ENCODE data around the gene CHERP.

The CHERP gene

GRCh38 chr19:16542910-16543472 is 754 bp upstream of the CHERP start:
- DNase-seq: peak in 1 of 3 experiments; percentile 24

GRCh38 chr19:16541526-16542044 is 652 bp downstream of the CHERP start:
- peak in 2 of 3 experiments; percentile 31 to 36 for DNase-seq

GRCh38 chr19:16540948-16541347 is 1.3 kb downstream of the CHERP start:
- no peak for DNase-seq

DNA sequence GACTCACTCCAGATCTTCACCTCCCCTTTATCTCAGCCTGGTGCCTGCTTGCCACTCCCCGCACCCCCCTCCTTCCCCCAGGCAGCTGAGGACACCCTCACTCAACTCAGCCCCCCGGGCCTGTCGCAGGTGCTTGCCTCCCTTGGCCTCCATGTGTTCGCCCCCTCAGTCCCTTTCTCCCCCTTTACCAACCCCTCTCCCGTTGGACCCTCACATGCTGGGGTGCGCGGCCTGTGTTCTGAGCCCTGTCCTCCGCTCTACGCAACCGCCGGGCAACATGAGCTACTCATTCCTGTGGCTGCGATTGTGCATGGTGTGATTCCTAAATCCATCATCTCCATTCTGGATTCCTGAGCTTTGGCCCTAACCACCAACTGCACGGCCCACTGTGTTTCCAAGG is 5.1 kb downstream of the CHERP start:
- DNase-seq: no peak

- DNase-seq: no peak
These were observed 6.1 kb downstream of the CHERP start for GRCh38 chr19:16536130-16536529.

DNA sequence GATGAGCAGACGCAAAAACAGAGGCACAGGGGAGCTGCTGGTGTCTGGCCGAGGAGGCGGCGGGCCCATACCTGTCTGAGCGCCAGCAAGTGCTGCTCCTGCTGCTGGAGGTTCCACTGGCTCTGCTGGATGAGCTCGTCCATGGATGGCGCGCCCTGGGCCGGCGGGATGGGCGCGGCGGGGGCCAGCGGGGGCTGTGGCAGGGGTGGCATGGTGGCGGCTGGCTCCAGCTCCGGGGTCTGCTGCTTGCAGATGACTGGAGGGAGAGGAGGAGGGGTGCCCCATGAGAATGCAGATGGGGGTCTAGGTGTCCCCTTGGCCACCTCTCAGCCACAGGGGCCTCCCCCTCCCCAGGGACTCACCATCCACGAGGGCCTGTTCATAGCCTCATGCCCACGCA is 6.9 kb downstream of the CHERP start:
- no peak for DNase-seq

- no peak for DNase-seq
These were observed 9.6 kb downstream of the CHERP start for GRCh38 chr19:16532440-16533234.

GRCh38 chr19:16531380-16531669 is 10.9 kb downstream of the CHERP start:
- no peak for DNase-seq

GRCh38 chr19:16530540-16531379 is 11.5 kb downstream of the CHERP start:
- no peak for DNase-seq

DNA sequence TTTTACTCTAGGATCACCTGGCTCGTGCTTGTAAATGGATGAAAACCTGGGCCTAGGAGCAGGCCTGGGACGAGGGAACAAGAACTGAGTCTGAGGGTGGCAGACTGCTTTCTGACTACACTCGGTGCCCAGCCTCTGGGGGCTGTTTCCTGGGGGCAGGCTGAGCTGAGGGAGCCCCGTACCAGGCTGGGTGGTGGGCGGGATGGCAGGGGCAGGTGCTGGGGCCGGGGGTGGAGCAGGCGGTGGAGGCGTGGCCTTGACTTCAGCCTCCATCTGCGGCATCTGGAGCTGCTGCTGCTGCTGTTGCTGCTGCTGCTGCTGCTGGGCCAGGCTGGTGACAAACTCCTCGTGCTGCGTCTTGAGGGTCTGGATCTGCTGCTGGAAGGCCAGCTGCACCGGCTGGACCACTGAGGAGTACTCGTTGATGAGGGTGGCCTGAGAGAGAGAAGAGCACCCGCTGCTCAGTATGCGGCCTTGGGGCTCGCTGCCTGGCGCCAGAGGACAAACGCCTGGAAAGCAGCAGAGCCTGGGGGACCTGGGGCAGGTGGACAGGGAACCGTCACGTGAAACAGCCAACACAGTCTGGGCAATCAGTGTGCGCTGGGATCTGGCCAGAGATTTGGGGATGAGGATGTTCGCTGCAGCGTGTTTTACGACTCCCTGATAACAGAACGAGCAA is 12.6 kb downstream of the CHERP start:
- DNase-seq: no peak

DNA sequence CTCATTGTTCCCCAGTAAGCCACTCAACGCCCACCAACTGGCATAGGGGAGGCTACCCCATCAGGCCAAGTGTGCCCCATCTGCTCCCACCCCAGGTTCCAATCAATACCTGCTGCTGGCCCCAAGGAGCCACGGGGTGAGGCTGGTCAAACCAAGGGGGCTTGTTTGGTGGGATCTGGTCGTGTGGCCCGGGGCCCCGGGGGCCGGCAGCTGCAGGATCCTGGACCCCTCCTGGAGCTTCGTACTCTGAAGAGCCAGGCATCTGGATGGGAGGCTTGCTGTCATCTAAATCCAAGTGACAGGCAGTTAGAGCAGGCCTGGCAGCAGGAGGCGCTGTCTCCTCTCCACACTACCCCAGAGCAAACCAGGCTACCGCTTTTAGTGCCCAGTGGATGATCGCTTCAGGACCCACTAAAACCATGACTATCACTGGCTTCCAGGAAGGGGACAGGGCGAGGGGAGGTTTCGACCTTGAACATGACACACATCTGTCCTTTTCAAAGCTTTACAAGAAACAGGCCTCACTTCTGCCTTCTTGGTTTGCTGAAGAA is 14.2 kb downstream of the CHERP start:
- no peak for DNase-seq

- no peak for DNase-seq
These were observed 14.8 kb downstream of the CHERP start for GRCh38 chr19:16527334-16527935.

DNA sequence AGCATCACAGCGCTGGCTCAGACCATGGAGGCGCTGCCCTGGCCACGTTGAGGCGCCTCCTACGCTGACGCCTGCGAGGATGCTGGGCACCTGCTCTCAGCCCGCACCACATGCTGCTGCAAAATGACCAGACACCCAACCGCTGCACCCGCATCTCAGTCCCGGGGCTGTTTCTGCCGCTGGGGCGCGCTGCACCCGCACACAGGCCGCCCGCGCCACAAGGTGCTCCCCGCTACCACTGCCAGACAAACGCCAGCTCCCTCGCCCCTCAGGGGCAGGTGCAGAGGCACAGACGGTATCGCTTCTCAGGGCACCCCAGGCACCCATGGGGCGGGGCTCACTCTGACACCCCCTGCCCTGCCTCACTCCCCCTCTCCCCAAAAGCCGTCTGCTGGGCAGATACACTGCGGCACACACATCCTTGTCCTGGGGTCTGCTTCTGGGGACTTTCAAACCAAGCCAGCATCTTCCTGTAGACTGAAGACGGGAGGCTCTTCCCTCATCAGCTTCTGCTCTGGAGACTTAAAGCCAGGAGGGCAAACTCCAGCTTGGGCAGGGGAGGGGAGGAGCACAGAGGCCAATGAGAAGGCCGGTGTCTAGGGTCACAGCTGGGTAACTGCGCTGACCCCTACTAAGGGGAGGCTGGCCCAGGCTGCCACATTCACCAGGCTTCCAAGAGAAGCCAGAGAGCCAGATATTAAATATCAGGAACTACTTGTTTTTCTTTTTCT is 16.3 kb downstream of the CHERP start:
- no peak for DNase-seq

- no peak for DNase-seq
These were observed 17.1 kb downstream of the CHERP start for GRCh38 chr19:16524991-16525734.

DNA sequence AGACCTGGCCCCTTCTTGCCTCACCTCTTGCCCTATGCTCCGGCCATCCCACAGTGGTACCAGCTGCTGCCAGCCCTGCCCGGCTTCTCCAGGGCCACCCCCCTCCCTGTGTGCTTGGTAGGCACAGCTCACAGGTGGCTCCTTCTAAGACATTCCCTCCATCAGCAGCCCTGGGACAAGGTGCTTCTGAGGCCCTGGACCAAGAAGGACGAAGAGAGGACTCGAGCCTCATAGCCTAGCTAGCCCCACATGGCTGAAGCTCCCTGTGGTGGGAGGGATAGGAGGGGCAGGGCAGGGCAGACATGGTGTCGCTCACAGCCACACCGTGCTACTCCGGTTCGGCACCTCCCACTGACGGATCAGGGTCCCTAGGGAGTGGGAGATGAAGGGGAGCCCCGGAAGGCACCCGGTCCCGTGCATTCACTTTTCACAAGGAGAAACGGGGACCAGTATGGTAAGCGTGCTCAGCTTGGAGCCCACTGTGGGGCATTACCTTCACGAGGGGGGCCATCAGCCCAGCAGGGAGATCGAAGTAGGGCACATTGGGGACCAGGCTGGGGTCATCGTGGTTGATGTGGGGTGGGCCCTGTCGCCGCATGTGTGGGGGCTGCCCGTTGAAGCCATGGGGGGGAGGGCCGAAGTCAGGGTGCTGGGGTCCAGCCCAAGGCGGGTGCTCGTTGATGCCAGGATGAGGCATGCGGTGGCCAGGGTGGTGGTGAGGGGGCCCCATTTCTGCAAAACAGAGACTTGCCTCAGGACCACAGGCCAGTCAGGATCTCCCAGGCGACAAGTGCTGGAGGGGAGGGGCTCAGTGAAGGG is 19.5 kb downstream of the CHERP start:
- no peak for DNase-seq

- DNase-seq: no peak
These were observed 20.4 kb downstream of the CHERP start for GRCh38 chr19:16521715-16522289.

DNA sequence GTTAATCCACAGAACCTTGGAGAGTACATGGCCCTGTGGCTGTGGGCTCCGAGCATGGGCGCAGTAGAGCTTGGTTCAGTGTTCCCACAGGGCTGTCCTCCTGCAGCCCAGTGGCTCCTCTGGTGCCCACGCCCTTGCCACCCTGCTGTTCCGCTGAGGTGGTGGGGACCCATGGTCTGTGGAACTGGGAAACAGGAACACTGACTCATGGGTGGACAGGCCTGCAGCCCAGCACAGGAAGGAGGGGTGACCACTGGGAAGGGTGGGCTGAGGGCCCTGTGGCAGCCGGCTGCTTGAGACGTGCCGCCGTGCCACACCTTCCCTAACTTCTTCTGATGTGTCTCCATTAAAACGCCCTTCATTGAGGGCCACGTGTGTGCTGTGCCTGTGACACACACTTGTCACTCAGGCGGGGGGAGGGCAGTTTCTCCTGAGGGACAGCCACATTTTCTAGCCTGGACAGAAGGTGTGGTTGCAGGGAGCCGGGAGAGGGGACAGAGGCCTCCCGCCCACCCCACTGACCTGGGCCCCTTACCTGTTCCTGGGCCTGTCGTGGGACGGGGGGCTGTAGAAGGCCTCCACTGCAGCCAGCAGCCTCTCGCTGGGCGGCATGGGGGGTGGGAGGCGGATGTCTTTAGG is 21.1 kb downstream of the CHERP start:
- no peak for DNase-seq

DNA sequence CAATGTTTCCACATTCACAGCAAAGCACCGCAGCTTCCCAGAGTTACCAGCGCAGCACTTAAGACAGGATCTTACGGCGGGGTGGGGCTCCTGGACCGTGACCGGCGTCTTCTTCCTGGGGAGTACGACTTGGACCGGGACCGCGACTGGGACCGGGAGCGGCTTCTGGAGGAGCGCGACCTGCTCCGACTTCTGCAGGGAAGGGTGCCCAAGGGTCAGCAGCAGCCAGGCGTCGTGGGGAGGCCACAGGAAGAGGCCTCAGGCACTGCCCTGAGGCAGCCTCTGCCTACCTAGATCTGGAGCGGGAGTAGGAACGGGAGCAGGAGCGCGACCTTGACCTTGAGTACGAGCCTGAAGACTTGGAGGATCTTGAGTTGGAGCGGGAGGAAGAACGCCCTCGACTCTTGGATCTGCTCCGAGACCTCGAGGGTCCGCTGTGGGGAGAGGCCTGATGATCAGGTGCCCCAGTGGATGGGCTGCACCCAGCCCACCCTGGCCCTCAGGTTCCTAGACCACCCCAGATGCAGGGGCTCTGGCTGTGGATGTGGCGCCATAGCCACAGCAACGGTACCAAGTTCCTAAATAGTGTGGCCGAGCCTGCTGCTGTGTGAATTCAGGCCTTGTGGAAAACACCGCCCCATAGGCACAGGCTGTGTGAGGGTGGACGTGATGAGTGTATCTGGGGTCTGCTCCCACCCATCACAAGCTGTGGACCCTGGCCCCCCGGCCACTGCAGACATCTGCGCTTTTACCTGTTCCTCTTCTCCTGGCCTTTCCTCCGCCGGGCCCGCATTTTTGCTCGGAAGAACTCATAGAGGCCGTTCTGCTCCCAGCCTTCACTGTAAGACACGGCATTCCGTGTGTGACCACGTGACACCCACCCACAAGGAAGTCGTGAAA is 21.9 kb downstream of the CHERP start:
- no peak for DNase-seq

Measured in NCI-H1417 (cell line).